GM11168 (cell line): ENCODE measurements around the gene HPS1.
"Not testable (repeated sequence)": the region's sequence is repeated elsewhere in the genome, so short reads cannot be mapped to it uniquely, and the experiment has no call there.

ENCODE experiments used
- in situ Hi-C: fragments of 300-500 bp; cut with MboI; formaldehyde crosslinking; loops from one replicate; pipeline ENCODE4 v1.12.0; 2022; ENCODE audit warnings: low sequenced_read_pairs; ENCODE audit not compliant: unreplicated experiment

The HPS1 gene

DNA sequence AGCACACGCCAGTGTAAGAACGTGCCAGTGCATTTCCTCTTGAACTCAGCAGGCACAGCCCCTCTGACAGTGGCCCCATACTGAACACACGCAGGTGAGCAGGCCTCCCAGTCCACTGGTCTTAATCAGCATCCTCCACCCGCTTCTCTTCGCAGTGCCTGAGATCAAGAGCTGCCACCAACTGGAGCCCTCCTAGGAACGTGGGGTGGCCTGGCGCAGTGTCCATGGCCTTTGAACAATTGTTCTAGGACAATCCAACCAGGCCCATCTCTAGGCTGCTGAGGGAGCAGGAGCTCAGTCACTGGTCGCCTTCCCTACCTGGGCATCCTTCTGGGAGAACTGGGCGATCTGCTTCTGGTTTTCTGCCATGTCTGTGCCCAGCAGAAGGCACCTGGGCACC is 47.0 kb downstream of the HPS1 start:
- in situ Hi-C loops, result no loop called here

DNA sequence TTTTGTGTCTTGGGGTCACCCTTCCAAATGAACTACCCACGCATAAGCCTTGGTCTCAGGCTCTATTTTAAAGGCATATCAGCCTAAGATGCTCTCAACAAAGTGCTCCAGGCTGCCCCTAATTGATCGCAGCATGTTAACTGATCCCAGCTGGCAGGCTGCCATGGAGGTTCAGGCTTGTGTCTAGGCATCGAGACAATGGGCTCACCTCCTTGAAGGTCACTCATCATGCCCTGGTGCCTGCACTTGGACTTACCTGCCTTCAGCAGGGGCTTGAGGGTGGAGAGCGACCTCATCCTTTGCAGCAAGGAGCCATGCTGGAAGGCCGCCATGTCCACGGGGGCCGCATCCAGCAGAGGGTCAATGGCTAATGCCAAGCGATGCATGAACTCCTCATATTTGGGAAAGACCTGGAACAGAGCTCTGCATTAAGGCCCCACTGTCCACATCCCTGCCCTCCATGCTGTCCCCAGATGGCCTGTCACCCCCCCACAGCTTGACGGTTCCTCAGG is 49.6 kb downstream of the HPS1 start:
- in situ Hi-C loops, result no loop called here

DNA sequence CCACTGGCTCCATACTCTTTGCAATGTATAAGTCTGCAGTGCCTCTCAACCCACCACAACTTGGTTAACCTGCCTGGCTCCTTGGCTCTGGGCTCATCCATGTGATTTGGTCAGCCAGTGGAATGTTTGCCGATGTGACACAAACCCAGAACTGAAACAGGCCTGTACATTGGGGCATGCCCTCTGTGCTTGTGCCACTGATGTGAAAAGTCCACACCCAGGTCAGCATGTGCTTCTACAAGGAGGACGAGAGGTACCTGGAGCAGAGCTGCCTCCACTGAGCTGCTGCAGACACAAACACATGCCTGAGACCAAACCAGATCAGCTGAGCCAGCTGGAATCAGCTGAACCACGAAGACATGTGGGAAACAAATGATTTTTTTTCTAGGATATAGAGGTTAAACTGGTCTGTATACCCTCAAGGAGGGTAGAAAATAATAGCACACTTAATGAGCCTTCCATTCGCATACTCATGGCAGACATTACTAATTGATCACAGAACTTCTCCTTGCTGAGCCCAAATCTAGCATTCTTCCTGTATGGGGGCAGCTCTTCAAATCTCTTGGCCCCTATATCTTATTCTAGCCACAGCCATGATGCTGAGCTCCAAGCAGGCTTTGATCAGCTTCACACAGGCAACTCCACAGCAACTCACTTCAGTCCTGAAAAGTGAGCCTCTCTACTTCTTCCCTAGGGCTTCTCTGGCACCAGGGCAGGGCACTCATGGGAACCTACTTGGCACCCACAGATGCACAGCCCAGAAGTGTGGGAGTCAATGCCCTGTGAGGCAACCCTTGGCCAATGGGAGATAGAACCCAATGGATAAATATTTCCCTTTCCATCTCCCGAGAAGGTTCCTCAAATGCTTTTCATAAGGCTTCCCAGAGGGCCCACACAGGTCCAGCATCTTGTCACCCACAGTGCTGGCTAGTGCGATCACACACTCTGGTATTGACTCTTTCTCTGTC is 50.4 kb downstream of the HPS1 start:
- in situ Hi-C loops, result no loop called here

DNA sequence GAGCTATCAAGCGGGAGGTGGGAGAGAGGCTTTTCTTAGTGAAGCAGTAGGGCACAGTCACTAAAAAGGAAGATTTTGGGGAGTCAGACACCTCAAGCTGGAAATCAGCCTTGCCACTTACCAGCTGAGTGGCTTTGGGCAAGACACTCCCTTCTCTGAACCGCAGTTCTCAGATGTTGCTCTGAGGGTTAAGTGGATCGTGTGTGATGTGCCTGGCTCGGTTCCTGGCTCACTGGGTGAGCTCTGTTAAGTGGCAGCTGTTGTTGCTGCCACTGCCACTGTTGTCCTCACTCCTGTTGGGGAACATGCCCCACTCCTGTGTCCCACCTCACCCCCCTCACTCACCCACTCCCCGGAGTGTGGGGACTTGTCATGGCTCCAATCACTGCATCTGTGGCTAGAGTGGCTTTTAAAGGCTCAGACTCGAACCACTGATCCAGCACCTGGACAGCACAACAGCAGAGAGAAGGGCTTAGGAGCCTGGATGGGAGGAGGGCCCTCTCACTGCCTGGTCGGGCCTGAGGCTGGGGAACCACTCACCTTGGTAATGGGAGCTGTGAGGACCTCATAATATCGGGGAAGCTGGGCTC is 51.8 kb downstream of the HPS1 start:
- in situ Hi-C loops, result no loop called here

DNA sequence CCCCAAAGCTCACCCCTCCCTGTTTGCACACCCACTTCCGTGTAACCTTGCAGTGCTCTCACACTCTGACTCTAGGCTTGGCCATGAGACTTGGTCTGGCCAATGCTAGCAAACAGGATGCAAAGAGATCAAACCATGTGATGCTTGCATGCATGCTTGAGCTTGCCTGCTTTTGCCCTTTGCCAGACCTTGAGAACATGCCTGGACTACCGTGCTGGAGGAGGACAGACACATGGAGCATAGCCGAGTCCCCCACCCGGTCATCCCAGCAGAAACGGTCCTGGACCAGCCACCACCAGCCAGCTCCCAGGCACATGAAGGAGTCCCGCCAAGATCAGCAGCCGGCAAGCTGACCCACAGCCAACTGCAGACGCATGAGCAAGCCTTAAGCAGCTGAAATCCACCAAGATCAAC is 55.1 kb downstream of the HPS1 start:
- in situ Hi-C loops, result no loop called here

DNA sequence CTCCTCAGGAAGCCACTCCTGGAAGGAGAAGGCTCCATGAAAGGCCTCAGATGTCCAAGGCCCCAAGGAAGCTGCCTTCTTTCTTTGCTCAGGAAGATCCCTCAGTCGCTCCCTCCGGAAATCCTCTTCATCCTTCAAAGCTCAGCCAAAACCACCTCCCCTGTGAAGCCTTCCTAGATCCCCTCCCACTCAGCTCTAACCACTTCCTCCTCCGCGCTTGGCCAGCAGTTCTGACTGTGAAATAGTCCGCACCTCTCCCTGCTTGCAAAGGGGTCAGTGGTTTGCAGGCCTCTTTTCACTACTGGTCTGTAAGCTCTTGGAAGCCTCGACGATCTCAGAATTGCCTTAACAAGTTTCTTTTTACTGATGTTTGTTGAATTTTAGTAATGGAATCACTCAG is 55.7 kb downstream of the HPS1 start:
- in situ Hi-C loops, result no loop called here

DNA sequence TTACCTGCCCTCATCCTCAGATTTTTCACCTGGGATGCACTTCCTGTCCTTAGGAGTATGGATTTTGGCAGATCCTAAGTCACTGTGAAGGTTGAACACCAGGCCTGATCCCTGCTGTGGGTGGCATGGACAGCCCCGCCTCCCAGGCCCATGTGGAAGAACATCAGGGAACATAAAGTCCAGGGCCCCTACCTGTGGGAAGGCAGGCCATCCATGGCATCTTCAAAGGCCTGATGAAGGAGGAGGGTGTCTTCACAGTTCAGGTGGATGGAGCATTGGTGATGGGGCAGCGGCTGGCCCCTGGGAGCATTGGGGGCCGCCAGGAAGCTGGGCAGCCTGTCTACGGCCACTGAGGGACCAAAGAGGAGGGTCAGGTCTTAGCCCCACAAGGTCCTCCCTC is 56.3 kb downstream of the HPS1 start:
- in situ Hi-C loops, result no loop called here

DNA sequence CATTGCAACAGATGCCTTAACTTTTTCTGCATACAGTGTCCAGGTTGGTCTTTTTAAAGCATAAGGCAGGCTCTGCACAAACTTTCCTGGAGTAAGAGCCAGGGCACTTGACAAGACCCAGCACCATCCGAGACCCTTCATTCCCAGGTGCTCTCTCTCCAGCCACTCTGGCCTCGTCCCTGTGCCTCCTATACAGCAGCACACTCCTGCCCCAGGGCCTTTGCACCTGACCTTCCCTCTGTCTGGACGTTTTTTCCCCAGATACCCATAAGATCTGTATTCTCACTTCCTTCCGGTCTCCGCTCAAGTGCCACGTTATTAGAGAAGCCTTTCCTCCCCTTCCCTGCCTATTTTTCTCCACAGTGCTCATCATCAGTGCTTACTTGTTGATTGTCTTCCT is 57.3 kb downstream of the HPS1 start:
- in situ Hi-C loops, result no loop called here

DNA sequence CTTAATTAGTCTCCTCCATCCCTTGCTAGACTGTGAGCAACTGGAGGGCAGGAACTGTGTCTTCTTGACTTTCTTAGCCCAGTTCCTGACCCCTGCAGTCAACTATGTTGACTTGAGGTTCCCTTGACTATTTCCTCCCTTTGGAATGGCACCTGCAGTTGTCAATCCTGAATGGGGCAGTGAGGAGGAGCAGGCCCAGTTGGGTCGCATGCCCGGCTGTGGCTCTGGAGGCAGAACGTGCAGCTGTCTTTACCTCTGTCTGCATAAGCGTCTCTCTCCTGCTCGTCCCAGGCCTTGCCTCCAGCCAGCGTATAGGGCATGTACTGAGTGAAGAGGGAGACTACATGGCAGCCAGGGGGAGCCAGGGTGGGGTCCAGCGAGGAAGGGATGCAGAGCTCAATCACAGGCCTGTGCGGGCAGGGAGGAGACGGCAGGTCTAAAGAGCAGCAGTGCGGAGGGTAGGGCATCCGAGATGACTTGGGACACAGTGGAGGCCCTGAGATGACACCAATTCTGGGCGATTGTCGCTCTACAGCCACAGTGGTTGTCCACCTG is 58.6 kb downstream of the HPS1 start:
- in situ Hi-C loops, result no loop called here

DNA sequence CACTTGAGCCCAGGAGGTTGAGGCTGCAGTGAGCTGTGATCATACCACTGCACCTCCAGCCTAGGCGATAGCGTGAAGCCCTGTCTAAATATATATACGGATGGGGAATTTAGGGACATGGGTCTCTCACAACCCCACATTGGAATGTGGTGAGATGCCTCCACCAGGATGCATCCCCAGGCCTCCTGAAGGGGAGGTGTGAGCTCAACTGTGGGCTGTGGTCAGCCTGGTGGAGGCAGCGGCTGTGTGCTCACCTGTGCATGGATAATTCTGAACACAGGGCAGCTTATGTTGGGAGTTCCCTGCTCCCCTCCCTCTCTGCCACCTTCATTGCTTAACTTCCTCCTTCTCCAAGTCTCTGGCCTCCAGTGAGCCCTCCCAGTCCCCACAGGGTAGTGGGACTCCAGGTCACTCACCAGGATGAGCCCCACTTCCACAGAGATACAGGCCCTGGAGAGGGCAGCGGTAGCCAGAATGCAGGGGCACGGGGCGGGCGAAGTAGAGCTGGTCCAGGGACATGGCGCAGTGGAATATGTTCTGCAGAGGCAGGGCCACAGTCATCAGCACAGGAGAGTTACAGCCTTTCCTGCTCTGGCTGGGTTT is 62.1 kb downstream of the HPS1 start:
- in situ Hi-C loops, result no loop called here

DNA sequence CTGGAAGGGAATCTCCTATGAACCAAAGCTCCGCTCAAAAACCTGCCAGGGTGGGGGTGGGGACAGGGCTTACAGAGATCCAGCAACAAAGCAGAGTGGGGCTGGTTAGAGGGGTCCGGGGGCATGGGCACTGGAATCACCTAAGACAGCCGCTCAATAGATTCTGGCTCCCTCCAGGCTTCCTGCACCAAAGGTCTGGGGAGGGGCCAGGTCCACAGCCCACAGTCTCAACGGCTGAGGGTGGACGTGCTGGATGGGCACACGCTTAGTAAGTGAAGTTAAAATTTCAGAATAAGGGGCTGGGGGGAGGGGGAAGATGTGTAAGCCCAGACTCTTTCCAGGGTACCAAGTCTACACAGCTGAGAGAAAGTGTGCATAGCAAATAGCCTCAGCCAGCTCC is 62.9 kb downstream of the HPS1 start:
- in situ Hi-C loops, result no loop called here

DNA sequence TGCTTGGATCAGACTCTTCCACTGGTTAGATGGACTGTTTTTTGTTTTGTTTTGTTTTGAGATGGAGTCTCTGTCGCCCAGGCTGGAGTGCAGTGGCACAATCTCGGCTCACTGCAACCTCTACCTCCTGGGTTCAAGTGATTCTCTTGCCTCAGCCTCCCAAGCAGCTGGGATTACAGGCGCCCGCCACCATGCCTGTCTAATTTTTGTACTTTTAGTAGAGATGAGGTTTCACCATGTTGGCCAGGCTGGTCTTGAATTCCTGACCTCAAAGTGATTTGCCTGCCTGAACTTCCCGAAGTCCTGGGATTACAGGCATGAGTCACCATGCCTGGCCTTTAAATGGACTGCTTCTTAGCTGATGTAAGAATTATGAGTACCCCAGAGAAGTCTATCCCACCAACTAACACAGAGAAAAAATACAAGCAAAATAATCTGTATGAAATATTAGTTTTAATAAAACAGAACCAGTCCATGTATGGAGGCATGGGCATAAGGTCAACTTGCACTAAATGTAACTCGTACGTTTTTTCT is 63.5 kb downstream of the HPS1 start:
- in situ Hi-C loops, result not testable (repeated sequence)

DNA sequence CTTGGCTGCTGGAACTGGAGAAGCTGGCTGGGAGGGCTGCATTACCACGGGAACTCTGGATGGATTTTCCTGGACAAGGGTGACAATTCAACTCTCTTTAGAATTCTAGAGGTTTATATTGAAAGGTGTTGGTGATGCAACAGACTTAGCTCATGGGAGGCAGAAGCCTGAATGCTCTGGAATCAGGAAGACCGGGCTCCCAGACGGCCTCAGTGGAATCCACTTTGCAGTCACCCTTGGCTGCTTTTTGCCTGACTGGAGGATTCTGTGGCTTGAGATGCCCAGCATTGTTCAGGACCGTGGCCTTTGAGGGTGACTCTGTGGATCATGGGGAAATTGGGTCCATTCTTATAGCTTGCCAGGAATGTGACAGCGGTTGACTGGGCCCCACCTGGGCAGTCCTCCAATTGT is 64.0 kb downstream of the HPS1 start:
- in situ Hi-C loops, result no loop called here

DNA sequence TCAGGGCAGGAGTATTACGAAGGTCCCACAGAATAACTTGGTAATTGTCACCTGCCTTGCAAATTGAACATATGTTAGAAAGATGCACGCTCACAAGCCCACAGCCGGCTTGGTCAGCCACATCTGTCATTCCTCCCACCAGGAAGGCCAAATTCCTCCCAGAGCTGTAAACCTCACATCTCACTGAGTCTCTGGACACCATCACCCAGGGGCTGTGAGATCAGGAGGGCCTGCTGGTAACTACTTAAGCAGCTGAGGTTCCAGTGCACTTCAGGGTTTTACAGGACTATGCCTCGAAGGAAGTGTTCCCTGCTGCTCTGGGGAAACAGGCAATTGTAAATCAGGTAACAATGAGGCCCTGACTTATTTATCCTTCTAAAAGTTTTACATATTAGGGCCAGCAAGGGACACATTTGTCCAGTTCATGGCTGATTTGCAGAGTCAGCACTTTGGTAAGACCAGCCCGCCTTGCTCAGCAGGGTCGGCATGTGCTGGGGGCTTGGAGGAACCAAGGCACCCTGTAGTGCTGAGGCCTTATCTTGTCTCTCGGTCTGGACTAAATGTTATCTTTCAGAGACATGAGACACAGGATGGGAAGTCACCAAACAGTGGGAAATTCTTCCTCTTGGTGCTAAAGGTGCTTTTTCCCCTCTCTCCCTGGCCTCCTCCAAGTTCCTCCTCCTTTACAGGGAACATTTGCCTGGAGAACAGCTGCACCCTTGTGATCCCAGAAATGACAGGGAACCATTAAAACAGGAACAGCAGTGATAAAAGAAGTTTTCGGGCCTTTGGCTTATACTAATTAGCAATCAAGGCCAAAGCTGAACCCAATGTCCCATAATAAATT is 66.0 kb downstream of the HPS1 start:
- in situ Hi-C loops, result no loop called here

DNA sequence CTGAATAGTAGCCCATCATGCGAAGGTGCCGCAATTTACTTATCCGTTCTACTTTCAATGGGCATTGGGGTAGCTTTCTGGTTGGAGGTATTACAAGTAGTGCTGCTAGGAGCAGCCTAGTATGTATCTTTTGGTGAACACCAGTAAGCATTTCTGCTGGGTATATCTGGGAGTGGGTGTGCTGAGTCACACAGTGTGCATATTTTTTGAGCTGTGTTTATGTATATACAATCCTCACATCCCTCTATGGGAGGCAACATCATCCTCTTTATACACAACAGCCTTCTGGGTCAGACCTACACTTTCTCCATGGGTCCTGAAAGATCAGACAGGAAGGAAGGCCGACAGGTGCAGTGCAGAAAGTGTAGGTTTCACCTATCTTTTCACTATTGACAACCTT is 68.0 kb downstream of the HPS1 start:
- in situ Hi-C loops, result no loop called here

DNA sequence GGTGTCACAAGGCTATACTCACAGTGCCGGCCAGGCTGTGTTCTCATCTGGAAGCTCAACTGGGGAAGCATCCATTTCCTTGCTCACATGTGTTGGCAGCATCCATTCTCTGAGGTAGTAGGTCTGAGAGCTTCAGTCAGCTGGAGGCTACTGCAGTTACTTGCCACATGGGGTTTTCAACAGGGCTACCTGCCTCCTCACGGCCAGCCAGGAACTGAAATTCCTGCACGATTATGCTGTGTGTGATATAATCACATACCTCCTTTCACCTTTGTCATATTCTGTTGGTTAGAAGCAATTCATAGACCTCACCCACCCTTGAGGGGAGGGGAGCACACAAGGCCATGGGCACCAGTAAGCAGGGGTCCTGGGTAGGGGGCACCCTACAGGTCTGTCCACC is 69.2 kb downstream of the HPS1 start:
- in situ Hi-C loops, result no loop called here

DNA sequence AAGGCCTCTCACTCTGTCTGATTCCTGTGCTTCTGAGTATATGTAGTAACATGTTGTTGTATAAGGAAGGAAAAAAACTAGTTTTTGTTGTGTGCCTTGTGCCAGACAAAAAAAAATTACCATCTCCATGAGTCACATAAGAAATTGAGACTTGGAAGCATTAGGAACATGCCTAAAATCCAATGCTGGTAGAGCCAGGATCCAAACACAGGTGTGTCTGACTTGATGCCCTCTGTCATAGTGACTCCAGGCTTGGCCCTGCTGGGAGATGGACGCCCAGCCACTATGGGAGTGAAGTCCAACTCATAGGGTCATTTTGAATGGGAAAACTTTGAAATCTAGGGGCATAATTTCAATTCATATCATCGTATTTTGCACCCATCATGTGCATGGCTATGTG is 69.7 kb downstream of the HPS1 start:
- in situ Hi-C loops, result no loop called here

DNA sequence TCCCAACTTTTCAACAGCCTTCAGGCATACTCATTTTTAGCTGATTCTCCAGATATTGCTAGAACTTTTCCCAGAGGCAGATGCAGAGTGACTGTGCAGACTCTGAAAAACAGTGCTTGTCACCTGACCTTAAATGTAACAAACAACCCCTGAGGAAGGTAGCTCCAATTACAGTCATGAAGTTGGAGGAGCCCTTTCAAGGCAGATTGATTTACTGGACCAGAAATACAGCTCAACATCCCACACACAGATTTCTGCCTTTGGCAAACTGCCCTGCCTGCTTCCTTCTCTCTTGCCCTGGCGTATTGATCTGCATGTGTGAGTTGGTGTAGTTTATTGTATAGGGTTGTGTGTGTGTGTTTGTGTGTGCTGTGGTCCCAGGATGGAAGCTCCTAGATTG is 70.2 kb downstream of the HPS1 start:
- in situ Hi-C loops, result no loop called here

DNA sequence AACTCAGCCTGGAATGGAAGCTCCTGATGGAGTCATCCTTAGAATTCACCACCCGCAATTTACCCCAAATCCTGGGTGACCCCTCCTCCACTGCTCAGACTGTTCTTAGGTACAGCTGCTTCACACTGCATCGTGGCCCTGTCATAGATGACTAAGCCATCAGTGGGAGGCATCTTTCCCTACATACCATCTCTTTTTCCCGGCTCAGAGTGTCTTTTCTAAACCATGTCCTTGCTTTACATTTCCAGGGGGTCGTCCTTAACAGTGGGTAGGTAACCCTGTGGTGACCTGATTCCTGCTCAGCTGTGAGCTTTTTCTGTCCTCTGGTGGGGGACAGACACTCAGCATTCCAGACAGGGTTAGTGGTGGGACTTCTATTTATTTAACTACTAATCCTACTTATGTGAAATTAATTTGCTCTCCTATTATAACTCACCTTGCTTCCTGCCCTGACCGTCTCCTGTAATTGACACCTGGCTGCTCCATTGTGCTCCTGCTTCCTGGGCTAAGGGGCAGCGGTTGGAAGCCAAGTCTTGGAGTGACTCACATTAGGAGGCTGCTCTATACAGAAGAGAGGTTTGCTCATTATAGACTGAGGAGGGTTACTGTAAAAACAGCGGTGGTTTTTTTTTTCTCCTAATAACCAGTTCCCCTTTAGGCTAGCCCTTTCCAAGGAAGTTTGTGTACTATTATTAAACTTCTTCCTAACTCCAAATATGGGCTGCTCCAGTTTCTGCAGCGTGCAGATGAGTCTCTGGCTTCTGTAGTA is 72.3 kb downstream of the HPS1 start:
- in situ Hi-C loops, result no loop called here
